Activated T-helper 17 cell treated with anti-CD3 and anti-CD28 coated beads, Interleukin-2, amount 50 U/mL, for 72 hours (primary cell): ENCODE data around the gene PANK4. TPM values are rescaled to one million over a fixed set of nuclear protein-coding genes. Genes with fewer than 3 reads are reported as not detected.

Experiments
- ATAC-seq: fragments of 150-1000 bp; cut with Tn5 transposase; replicated peaks from 2 replicates; pipeline ENCODE4 v1.10.0; 2021; ENCODE audit warnings: mild to moderate bottlenecking, moderate library complexity
- H3K27ac Mint-ChIP-seq: one replicate; pipeline ENCODE4 v1.8.0; 2022; ENCODE audit warnings: mixed read lengths
- H3K27me3 Mint-ChIP-seq: one replicate; pipeline ENCODE4 v1.8.0; 2022; ENCODE audit warnings: mixed read lengths
- H3K36me3 Mint-ChIP-seq: one replicate; pipeline ENCODE4 v1.8.0; 2022; ENCODE audit warnings: low read depth, mild to moderate bottlenecking, mixed read lengths
- H3K4me1 Mint-ChIP-seq: one replicate; pipeline ENCODE4 v1.8.0; 2022; ENCODE audit warnings: mixed read lengths
- H3K4me3 Mint-ChIP-seq: one replicate; pipeline ENCODE4 v1.8.0; 2022; ENCODE audit warnings: mild to moderate bottlenecking, mixed read lengths
- H3K9me3 Mint-ChIP-seq: one replicate; pipeline ENCODE4 v1.8.0; 2022; ENCODE audit warnings: mixed read lengths
- total RNA-seq, 2 donors: library from RNA; stranded (reverse); gene quantifications; one replicate each; pipeline ENCODE4 v1.2.3, GENCODE V29; 2022

Gene PANK4
- total RNA-seq, 2 donors from 2014 or later: 41.7 to 54.9 TPM

DNA sequence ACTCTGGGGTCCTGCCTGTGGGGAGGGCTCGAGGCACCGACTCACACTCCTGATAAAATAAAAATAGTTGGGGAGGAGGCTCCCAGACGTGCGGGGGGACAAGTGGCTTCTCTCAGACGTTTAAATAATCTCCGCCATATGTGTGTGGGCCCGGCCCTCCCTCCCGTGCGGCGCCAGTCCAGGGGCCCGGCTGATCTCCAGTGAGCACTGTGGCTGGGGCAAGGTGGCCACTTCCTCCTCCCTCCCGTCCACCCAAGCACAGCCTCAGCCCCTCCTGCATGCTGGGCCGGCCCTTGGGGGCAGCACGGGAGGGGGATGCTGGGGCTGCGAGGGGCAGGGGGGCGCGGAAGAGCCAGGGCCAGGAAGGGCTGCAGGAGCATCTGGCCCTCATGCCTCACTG, 54.3 kb downstream of the PANK4 start:
- no peak overlapping the region for H3K27ac Mint-ChIP-seq
- H3K36me3 Mint-ChIP-seq: no peaks in the 10 kb centered on the region
- no peaks in the 10 kb centered on the region for H3K27me3 Mint-ChIP-seq
- H3K4me3 Mint-ChIP-seq: no peak overlapping the region
- ATAC-seq: no peak
- H3K9me3 Mint-ChIP-seq: no peaks in the 10 kb centered on the region
- H3K4me1 Mint-ChIP-seq: no peaks in the 10 kb centered on the region

DNA sequence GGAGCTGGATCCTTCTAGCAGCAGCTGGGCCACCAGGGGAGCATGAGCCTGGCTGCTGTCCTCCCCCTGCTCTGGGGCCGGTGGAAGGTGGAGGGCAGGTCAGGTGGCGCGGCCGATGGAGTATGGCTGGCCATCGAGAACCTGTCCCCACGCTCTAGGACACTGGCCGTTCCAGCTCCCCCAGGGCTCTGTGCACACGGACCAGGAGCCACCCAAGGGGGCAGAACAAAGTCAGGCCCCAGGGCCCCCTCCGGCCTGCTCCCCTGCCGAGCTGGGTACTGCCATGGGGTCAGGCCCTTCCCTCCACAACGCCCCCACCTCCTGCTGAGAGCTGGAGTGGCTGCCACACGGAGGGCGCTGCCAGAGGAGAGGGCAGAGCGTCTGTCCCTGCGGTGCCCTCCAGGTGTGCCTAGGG, 54.8 kb downstream of the PANK4 start:
- Mint-ChIP-seq H3K4me1 (no peaks in the 10 kb centered on the region), H3K36me3 (no peaks in the 10 kb centered on the region), H3K4me3 (no peak overlapping the region), H3K27ac (no peak overlapping the region), H3K27me3 (no peaks in the 10 kb centered on the region), H3K9me3 (no peaks in the 10 kb centered on the region)
- no peak for ATAC-seq

DNA sequence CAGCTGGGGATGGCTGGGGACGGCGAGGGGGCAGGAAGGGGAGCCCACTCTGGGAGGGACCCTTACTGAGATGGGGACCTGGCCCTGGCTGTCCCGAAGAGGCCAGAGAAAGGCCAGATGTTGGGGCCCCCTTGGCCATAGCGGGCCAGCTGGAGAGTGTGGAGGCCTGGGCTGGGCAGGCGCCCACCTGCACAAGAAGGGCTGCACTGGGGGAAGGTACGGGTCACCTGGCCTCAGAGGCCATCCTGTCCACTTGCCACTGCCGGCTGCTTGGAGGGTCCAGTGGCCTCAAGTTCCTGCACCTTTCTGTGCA, 55.3 kb downstream of the PANK4 start:
- Mint-ChIP-seq H3K9me3 (no peaks in the 10 kb centered on the region), H3K36me3 (no peaks in the 10 kb centered on the region), H3K4me1 (no peaks in the 10 kb centered on the region), H3K4me3 (no peak overlapping the region), H3K27ac (no peak overlapping the region), H3K27me3 (no peaks in the 10 kb centered on the region)
- no peak for ATAC-seq

DNA sequence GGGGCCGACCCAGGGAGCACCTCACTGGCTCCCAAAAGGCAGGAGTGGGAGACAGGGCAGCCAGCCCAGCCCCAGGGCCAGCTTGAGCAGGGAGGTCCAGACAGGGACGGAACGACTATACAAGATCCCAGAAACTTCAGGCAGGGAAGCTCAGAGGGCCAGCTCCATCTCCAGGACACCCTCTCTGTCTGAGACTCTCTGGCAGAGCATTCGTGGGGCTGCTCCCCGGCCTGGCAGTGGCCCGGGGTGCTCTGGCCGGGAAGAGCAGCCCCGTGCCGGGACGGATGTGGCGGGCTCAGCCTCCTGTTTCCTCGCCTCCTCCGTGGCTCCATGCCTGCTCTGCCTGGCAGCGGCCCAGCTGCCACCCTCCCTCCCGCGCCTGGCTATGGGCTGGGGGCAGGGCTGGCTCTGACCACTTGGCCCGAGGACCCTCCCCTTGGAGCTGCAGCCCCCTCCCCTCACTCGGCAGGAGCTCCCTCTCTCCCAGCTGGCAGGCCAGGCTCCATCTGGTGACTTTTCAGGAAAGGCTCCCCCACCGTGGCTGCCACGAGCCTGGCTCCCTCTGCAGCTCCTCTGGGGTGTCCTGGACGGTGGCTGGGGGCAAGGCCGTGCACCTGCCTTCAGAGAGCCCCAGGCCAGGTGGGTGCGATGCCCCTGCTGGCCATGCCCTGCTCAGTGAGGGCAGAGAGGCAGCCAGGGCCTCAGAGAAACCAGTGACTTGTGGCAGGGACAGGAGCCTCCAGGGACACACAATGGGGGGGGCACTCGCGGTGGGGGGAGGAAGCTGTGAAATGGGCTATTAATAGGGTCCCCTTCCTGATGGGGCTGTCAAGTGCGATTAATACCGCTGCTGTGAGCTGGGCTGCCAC, 55.9 kb downstream of the PANK4 start:
- no peaks in the 10 kb centered on the region for H3K9me3 Mint-ChIP-seq
- H3K4me3 Mint-ChIP-seq: no peak overlapping the region
- H3K27ac Mint-ChIP-seq: no peak overlapping the region
- H3K27me3 Mint-ChIP-seq: no peaks in the 10 kb centered on the region
- no peaks in the 10 kb centered on the region for H3K4me1 Mint-ChIP-seq
- no peak for ATAC-seq
- H3K36me3 Mint-ChIP-seq: no peaks in the 10 kb centered on the region

DNA sequence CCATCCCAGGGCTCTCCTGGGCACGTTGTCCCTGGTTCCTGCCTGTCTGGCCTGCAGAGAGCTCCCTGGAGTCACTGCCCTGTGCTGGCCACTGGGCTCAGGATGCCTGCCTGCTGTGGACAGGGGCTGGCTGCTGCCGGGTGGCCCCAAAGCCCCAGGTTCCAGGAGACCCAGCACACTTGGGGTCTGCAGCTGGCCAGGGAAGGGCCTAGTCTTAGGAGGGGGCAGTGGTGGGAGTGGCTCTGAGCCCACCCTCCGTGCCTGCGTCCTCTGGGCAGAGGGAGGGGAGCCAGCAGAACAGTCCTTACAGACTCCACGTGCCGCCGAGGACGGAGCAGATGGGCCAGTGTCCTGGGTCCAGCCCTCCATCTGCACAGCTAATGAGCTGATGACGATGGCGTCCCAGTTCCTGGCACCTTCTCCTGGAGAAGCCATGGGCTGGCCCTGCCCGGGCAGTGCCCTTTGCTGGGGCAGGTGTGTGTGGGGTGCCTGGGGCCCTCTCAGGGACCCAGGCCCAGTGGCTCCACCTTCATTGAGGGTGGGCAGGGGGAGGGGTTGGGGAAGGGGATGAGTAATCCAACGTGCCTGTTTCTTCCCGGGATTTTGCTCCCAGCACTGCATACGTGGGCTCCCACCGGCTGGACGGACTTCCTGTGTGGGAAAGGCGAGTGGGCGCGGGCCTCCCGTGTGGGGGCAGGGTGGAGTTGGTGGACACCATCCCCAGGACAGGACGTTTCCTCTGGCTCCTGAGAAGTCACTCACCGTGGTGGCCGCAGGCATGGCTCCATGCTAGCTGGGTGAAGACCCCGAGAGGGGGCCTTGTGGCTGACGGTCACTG, 57.1 kb downstream of the PANK4 start:
- no peak overlapping the region for H3K27ac Mint-ChIP-seq
- no peaks in the 10 kb centered on the region for H3K27me3 Mint-ChIP-seq

DNA sequence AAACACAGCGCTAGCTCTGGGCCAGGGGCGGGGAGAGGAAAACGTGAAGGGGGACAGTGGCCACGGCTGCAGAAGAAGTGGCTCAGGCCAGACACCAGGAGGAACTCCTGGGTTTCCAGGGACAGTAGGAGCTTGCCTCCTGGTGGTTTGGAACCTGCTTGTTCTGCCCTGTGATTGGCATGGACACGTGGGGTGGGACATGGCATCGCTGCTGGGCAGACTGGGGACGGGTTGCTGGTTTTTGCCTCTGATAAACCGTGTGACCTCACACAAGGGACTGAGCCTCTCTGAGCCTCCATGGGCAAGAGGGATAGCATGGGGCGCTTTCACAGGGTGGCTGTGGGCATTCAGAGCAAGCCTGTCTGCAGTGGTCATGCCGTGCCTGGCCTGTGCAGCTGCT, 57.9 kb downstream of the PANK4 start:
- no peak for ATAC-seq
- Mint-ChIP-seq H3K4me1 (no peaks in the 10 kb centered on the region), H3K4me3 (no peak overlapping the region), H3K36me3 (no peaks in the 10 kb centered on the region), H3K9me3 (no peaks in the 10 kb centered on the region), H3K27me3 (no peaks in the 10 kb centered on the region), H3K27ac (no peak overlapping the region)

More for the DNA sequence above, 57.1 kb downstream of the PANK4 start:
- ATAC-seq: no peak
- Mint-ChIP-seq H3K4me3 (no peak overlapping the region), H3K36me3 (no peaks in the 10 kb centered on the region), H3K4me1 (no peaks in the 10 kb centered on the region), H3K9me3 (no peaks in the 10 kb centered on the region)

DNA sequence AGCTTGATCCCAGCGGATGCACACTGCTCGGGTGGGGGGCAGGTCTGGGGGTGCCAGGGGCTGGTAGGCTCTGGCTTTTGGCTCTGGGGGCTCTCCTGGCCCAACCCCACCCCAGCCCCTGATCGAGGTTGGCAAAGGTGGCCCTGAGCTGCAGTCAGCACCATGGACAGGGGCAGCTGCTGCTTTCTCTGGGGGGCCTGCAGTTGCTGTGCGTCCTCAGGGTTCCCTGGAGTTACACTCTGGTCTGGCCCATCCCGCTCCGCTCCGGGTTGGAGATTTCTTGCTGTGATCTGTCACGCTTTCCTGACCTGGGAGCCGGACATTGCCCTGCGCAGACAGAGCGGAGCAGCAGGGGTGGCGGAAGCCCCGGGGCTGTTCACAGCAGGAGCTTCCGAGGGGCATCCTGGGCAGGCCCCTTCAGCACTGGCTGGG, 58.3 kb downstream of the PANK4 start:
- Mint-ChIP-seq H3K36me3 (no peaks in the 10 kb centered on the region), H3K27ac (no peak overlapping the region), H3K27me3 (no peaks in the 10 kb centered on the region), H3K4me1 (no peaks in the 10 kb centered on the region), H3K9me3 (no peaks in the 10 kb centered on the region), H3K4me3 (no peak overlapping the region)
- no peak for ATAC-seq

DNA sequence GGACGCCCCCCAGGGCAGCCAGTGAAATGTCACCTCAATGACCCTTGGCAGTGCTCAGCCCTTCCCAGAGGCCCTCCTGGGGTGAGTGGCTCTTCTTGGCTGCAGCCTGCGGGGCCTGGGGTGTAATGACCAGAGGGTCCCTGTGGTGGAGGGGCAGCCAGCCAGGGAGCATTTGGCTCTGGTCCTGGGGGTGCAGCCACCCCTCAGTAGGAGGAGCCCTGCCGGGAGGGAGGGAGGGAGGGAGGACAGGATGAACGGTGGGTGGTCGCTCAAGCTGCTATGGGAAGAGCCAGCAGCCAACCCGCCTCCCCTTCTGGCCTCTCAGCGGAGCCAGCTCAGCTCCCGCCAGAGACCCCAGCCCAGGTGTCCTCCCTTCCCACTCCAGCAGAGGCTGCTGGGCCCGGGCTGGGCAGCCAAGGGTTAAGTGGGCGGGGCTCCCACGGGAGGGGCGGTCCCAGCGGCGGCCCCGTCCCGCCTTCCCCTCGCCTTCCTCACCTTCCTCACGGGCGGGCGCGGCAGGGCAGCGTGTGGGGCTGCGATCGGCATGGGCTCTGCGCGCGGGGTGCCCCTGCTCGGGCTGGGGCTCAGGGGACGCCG, 59.3 kb downstream of the PANK4 start:
- no peak overlapping the region for H3K4me3 Mint-ChIP-seq
- no peak for ATAC-seq
- H3K36me3 Mint-ChIP-seq: no peaks in the 10 kb centered on the region
- no peaks in the 10 kb centered on the region for H3K4me1 Mint-ChIP-seq
- H3K27ac Mint-ChIP-seq: no peak overlapping the region
- H3K27me3 Mint-ChIP-seq: no peaks in the 10 kb centered on the region
- no peaks in the 10 kb centered on the region for H3K9me3 Mint-ChIP-seq

DNA sequence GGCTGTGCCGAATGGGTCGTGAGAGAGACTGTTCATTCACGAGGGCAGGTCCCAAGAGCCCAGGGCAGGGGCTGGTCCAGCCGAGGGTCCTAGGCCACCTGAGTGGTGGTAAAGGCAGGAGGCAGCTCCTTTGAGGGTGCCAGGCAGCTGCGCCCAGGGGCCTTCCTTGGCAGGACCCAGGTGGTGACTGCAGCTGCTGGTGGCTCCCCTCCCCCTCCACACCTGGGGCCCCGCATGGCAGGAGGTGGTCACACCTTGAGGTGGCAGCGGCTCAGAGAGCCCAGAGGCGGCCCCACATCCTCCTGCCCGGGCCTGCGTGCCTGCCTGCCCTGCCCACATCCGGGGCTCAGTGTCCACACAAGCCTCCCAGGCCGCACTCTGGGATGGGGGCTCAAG, 60.1 kb downstream of the PANK4 start:
- no peaks in the 10 kb centered on the region for H3K9me3 Mint-ChIP-seq
- no peak overlapping the region for H3K27ac Mint-ChIP-seq
- no peak overlapping the region for H3K4me3 Mint-ChIP-seq
- H3K36me3 Mint-ChIP-seq: no peaks in the 10 kb centered on the region
- no peak for ATAC-seq
- no peaks in the 10 kb centered on the region for H3K4me1 Mint-ChIP-seq
- no peaks in the 10 kb centered on the region for H3K27me3 Mint-ChIP-seq

DNA sequence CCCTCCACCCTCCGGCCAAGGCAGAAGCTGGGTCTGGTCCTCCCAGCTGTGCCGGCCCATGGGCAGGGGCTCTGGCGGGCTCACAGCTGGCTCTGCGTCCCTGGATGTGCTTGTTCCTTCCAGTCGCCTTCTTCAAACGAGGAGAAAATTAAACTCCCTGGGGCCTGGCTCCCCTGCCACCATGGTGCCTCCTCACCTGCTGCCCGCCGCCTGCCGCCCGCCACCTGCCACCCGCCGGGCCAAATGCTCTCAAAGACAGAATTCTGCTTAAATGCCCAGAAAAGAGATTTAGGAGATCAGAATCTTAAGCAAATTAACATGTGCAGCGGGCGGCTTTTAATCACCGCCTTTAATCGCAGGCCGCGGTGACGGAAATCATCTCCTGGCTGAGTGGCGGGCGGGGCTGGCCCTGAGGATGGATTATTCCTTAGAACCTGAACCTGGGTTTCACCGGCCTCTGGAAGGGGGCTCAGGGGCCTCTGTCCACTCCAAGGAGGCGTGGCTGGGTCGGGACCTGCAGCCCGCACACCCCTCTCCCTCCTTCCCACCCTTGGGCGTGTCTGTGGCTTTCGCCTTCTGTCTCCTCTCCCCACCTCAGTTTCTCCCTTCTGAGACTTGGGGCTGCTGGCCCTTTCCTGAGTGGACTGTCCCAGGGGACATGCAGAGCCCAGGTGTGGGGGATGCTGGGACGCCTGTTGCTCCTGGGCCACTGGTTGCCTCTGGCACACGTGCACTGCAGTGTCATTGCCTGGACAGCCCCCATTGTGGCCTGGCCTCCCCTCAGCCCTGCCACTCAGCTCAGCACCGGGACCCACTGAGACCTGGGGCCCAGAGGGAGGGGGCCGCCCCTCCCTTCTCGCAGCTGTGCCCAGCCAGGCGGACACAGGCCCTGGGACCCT, 60.8 kb downstream of the PANK4 start:
- Mint-ChIP-seq H3K27ac (no peak overlapping the region), H3K4me1 (no peaks in the 10 kb centered on the region), H3K4me3 (no peak overlapping the region), H3K36me3 (no peaks in the 10 kb centered on the region), H3K27me3 (no peaks in the 10 kb centered on the region), H3K9me3 (no peaks in the 10 kb centered on the region)
- no peak for ATAC-seq

DNA sequence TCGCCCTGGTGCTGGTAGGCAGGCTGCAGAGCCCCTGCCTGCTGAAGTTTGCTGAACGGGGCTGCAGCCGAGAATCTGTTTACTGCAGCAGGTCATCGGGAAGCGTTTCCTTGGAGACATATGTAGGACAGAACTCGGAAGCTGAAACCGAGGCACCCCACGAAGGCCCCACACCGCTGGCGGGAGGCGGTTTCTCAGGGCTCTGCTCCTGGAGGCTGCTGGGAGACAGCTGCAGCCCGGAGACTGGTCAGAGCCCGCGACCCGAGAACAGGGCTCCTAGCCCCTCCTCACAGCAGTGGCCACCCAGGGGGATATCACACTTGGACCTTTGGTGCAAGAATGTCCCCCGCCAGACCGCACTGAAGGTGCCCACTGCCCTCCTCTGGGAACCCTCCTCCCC, 63.0 kb downstream of the PANK4 start:
- Mint-ChIP-seq H3K36me3 (no peaks in the 10 kb centered on the region), H3K4me1 (no peaks in the 10 kb centered on the region), H3K4me3 (no peak overlapping the region), H3K27ac (no peak overlapping the region), H3K9me3 (no peaks in the 10 kb centered on the region), H3K27me3 (no peaks in the 10 kb centered on the region)
- no peak for ATAC-seq

DNA sequence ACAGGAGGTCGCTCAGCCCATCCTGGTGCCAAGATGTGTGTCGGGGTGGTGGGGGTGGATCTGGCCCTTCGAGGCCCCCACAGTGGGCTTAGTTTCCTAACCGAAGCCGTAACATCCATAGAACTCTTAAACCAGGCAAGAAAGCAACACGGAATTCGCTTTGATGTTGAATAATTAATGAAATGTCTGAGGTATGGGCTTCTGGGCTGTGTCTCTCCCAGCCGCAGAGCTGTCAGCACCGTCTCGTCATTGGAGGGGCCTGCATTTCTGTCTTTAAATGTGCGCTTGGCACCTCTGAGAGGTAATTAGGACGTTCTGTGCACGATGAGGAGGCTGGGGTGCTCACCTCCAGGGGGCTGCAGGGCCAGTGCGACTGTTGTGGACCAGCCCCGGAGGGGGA, 63.6 kb downstream of the PANK4 start:
- Mint-ChIP-seq H3K27me3 (no peaks in the 10 kb centered on the region), H3K4me3 (no peak overlapping the region), H3K27ac (no peak overlapping the region), H3K4me1 (no peaks in the 10 kb centered on the region), H3K9me3 (no peaks in the 10 kb centered on the region), H3K36me3 (no peaks in the 10 kb centered on the region)
- no peak for ATAC-seq

DNA sequence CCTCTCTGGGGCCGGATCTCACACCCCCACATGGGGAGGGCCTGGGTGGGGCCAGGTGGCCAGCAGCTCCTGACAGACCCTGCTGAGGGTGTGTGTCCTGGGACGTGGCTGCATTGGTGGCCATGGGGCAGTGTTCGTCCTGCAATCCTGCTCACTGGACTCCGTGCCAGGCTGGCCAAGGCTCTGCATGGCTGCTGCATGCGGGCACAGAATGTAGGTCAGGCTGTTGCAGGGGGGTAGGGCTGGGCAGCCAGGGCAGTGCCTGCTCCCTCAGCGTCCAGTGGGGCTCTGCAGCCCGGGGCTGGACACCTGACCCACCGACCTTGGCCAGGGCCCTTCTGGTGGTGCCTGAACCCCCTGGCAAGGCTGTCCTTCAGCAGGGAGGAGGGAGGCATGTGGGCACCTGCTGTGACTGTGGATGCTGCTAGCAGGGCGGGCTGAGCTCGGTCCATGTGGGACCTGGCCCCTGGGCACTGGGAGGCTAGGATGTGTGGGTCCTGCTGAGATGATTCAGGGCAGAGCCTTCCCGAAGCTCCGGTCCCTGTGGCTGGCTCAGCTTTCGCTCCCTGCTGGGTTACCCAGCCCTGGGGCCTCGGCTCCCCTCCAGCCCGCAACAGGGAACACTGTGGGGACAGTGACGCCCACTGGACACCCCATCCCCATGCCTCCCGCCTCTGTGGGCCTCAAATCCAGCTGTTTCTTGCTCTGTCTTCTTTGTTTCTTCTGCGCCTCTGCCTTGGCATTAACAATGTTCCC, 65.2 kb downstream of the PANK4 start:
- ATAC-seq: no peak

More for the DNA sequence above, 65.2 kb downstream of the PANK4 start:
- H3K9me3 Mint-ChIP-seq: no peaks in the 10 kb centered on the region
- no peak overlapping the region for H3K4me3 Mint-ChIP-seq
- H3K4me1 Mint-ChIP-seq: no peaks in the 10 kb centered on the region
- no peak overlapping the region for H3K27ac Mint-ChIP-seq
- H3K27me3 Mint-ChIP-seq: no peaks in the 10 kb centered on the region
- H3K36me3 Mint-ChIP-seq: no peaks in the 10 kb centered on the region
